ENCODE measurements around the gene PYGO1.
"Not testable (repeated sequence)": the region's sequence is repeated elsewhere in the genome, so short reads cannot be mapped to it uniquely, and the experiment has no call there.

PYGO1 gene

DNA sequence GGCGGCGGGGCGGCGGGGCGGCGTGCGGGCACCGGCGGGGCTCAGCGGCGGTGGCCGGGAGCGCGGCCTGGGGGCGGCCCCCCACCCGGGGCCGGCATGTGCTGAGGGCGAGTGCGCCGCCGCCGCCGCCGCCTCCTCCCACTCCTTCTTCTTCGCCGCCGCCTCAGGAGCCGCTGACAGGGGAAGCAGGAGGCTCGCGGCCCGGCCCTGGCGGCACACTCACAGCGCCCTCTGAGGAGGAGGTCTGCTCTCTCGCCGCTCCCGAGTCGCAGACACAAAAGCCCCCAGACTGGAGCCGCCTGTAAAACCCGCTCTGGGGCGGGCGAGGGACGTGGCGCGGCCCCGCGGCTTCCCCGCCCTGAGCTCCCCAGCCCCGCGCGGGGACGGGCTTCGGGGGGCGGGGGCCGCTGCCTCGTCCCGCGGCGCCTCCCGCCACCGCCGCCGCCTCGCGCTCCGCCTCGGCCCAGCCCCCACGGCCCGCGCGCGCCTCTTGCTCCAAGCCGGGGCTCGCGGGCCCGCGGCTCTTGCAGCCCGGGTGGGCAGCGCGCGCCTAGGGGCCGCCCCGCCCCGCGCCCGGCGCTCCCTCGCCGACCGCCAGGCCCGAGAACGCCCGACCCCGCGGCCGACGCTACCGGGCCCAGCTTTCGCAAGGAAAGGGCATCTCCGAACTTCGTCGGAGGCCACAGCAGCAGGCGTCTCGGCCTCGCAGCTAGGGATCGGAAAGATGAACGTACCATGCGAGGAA is at the start of gene PYGO1:
Gene PYGO1 (minus strand): TSS at position 276 of the 745 bp plus-strand sequence. CDS start 462 bp downstream, outside the sequence.
- DNase-seq = no peak

- DNase-seq = no peak
Measured at GRCh38 chr15:55637086-55637485, 48.9 kb upstream of the PYGO1 start.

GRCh38 chr15:55633731-55634130 is 45.6 kb upstream of the PYGO1 start:
- DNase-seq = no peak

GRCh38 chr15:55632434-55632833 is 44.3 kb upstream of the PYGO1 start:
- no peak for DNase-seq

- DNase-seq = no peak
Measured at GRCh38 chr15:55630858-55631257, 42.7 kb upstream of the PYGO1 start.

DNA sequence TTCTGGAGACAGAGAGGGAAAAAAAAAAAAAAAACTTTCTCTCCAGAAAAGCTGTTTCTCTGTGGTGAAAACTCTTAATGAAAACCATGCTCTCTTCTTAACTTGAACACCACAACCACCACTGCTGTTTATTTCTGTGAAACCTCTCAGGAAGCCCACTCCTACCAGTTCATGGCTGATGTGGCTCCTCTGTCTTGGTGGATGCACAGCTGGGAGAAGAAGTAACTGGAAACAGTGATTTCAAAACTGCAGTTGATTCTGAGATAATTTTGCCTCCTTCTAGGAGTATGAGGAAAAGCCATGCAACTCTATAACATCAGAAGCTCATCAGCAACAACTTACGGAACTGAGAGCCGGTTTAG is 40.2 kb upstream of the PYGO1 start:
- no peak for DNase-seq

DNA sequence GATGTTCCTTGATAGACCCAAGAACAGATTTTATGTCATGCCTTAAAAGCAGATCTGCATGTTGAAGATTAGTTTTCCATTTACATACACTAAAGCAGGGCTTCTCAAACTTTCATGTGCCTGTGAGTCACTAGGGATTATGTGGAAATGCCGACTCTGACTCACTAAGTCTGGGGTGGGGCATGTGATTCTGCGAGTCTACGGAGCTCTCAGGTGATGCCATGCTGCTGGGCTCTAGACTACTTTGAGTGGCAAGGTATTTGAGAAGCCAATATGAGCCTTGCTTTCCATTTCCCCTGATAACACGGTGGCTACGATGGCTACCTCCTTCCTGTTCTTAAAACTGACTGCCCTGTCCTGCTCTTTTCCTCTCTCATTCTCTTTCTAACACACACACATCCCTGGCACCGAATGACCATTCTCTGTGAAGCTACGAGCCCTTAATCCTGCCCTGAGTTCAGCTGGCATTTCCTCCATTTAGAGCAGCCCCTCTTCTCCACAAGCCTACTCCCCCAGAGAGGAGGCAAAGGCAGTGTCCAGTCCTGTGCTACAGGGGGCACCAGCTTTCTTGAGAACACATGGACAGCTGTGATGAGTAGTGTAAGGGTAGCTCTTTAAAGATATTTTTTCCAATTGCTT is 39.7 kb upstream of the PYGO1 start:
- DNase-seq = no peak

DNA sequence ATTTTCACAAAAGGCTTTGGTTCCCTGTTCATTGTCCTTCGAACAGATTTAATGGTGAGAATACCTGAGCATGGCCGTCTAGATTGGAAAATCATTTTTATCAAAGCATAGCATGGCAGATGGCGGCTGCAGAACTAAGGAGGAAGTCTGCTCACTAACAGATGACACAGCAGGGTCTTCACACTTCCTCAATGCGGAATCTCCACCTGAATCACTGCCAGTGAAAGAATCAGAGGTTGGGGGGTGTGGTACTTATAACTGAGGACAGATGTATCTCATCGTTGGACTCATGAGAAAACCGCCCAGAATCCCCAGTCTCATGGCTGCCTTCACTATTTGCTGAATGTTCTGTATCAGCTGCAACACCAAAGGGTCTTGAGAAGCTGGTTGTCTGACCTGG is 31.6 kb upstream of the PYGO1 start:
- no peak for DNase-seq

DNA sequence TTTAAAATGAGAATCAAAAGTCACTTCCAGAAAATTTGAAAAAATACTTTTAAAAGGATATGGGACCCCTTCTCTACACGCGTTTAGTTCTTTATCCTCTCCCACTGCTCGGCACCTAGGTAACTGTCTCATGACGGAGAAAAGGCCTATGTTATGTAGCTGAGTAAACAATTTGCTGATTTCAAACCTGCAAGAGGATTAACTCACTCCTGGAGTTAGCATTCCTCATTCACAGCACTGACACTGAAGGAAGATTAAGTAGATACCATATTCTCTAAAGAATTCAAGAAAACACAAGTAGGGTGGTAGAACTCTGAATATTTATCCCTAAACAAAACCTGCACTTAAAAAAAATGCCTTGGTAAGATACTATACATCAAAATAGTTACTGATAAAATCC is 30.2 kb upstream of the PYGO1 start:
- no peak for DNase-seq

- no peak for DNase-seq
Measured at GRCh38 chr15:55615445-55615844, 27.3 kb upstream of the PYGO1 start.

GRCh38 chr15:55613727-55614126 is 25.6 kb upstream of the PYGO1 start:
- DNase-seq = no peak

DNA sequence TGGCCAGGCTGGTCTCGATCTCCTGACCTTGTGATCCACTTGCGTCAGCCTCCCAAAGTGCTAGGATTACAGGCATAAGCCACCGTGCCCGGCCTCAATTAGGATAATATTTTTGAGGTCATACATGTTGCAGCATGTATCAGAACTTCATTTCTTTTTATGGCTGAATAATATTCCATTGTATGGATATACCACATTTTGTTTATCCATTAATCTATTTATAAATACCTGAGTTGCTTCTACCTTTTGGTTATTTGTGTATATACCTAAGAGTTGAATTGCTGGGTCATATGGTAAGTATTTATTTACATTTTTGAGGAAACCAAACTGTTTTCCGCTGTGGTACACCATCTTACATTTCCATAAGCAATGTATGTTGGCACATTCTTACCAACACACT is 18.1 kb upstream of the PYGO1 start:
- no peak for DNase-seq

GRCh38 chr15:55601374-55601773 is 13.2 kb upstream of the PYGO1 start:
- DNase-seq = no peak

GRCh38 chr15:55599439-55599838 is 11.3 kb upstream of the PYGO1 start:
- no peak for DNase-seq

DNA sequence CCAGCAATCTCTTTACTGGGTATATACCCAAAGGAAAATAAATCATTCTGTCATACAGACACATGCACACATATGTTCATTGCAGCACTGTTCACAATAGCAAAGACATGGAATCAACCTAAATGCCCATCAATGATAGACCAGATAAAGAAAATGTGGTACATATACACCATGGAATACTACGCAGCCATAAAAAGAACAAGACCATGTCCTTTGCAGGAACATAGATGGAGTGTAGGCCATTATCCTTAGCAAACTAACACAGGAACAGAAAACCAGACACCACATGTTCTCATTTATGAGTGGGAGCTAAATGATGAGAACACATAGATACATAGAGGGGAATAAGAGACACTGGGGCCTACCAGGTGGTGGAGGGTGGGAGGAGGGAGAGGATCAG is 4.9 kb upstream of the PYGO1 start:
- DNase-seq = not testable (repeated sequence)

GRCh38 chr15:55590788-55591187 is 2.6 kb upstream of the PYGO1 start:
- DNase-seq = no peak

- DNase-seq = no peak
Measured at GRCh38 chr15:55589287-55589686, 1.1 kb upstream of the PYGO1 start.

- DNase-seq = no peak
Measured at GRCh38 chr15:55588815-55589115, 620 bp upstream of the PYGO1 start.

- no peak for DNase-seq
Measured at GRCh38 chr15:55587321-55588069, 650 bp downstream of the PYGO1 start.

GRCh38 chr15:55586808-55587207 is 1.3 kb downstream of the PYGO1 start:
- DNase-seq = no peak

DNA sequence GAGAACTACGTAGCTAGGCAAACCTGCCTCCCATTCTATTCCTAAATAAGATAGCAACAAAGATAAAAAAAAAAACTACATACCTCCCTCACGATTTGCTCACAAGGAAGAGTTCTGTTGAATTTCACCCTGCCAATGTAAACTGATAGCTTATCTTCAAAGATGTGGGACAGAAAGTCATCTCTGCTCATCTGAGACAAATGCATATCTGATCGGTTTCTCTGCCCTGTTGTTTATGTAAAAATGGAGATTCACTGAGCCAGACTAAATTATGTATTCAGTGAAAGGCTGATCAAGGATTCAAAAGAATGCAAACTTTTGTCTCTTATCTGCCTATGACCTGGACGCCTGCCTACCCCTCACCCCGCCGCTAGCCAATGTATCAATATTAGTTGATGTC is 11.2 kb downstream of the PYGO1 start:
- no peak for DNase-seq

DNA sequence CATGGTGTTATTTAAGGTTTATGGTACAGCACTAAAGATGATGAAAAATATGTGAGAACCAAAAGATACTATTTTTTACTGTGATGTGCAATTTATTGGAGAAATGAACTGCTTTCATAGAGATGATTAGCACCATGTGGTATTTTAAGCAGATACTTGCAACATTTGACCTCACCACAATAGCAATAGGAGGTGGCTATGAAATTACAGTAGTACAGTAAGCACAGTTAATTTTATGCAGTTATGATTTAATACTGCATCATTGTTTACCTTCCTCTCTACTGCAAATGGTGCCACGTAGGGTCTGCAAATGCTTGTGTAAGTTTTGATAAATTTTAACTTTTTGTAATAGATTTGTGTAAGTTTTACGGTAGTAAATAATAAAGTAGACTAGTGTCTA is 14.0 kb downstream of the PYGO1 start:
- DNase-seq = no peak

- no peak for DNase-seq
Measured at GRCh38 chr15:55573224-55573623, 14.9 kb downstream of the PYGO1 start.
